Neural progenitor cell (in vitro differentiated cells): ENCODE data around the gene EIF1.

Source experiments
- EZH2 ChIP-seq: fragments of 200-600 bp; sonication (generic); IDR thresholded peaks from 2 replicates; pipeline ENCODE4 v1.6.1; 2017; ENCODE audit warnings: antibody characterized with exemption, mild to moderate bottlenecking, moderate library complexity
- TF ChIP-seq, protein P1 (sequence below): fragments of 200-600 bp; sonication (generic); IDR thresholded peaks from 2 replicates; pipeline ENCODE4 v1.5.1; 2017; ENCODE audit warnings: antibody characterized with exemption, mild to moderate bottlenecking

DNA sequence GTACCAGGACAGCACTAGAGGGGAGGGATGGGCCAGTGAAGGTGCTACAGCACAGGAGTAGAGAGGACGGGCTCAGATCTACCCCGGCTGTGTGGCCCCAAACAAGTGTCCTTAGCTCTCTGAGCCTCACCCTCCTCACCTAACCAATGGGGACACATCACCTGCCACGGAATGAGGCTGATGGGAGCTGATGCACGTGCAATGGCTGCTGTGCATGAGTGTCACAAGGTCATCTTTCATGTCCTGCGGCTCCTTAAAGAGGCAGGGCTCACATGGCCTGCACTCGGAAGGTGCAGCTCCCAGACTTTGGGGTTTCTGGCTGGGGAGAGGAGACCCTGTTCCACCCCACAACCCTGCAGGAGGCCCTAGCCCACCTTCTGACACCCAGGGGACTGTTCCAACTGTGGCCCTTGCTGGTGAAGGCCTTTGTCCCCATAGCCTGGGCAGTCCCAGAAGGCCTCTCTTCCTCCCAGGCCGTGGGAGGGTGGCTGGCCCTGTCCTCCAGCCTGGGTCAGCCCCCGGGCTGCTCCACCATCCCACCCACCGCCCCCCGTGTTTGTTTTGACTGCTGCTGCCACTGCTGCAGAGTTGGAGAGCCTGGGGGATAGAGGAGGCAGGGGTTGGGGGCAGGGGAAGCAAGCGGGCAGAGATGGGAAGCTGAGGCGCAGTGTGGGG, 35.3 kb downstream of the EIF1 start:
- TF ChIP-seq, protein P1, sequence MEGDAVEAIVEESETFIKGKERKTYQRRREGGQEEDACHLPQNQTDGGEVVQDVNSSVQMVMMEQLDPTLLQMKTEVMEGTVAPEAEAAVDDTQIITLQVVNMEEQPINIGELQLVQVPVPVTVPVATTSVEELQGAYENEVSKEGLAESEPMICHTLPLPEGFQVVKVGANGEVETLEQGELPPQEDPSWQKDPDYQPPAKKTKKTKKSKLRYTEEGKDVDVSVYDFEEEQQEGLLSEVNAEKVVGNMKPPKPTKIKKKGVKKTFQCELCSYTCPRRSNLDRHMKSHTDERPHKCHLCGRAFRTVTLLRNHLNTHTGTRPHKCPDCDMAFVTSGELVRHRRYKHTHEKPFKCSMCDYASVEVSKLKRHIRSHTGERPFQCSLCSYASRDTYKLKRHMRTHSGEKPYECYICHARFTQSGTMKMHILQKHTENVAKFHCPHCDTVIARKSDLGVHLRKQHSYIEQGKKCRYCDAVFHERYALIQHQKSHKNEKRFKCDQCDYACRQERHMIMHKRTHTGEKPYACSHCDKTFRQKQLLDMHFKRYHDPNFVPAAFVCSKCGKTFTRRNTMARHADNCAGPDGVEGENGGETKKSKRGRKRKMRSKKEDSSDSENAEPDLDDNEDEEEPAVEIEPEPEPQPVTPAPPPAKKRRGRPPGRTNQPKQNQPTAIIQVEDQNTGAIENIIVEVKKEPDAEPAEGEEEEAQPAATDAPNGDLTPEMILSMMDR, result no peak
- TF ChIP-seq EZH2, result no peak
